Occipital lobe (tissue), 2 donors: Measurements from ENCODE around the gene DCTN2. TPM values are rescaled to one million over a fixed set of nuclear protein-coding genes. Genes with fewer than 3 reads are reported as not detected.
"Not testable (repeated sequence)": the region's sequence is repeated elsewhere in the genome, so short reads cannot be mapped to it uniquely, and the experiment has no call there.

Source experiments
- DNase-seq: peaks from one replicate; lab custom pipeline; 2025; lab: John Stamatoyannopoulos, UW
- total RNA-seq: library from RNA; depleted of rRNA; stranded (reverse); fragments of >200 nt; gene quantifications from one replicate; pipeline ENCODE4 v1.2.3, GENCODE V29; 2014

Gene DCTN2
- total RNA-seq, 1 donor from 2014 or later, result 103 TPM

GRCh38 chr12:57577981-57578758 is 31.2 kb upstream of the DCTN2 start:
- no peak for DNase-seq

- no peak for DNase-seq
Measured at GRCh38 chr12:57576613-57577160, 29.7 kb upstream of the DCTN2 start.

- DNase-seq, result no peak
Measured at GRCh38 chr12:57575771-57576612, 29.0 kb upstream of the DCTN2 start.

DNA sequence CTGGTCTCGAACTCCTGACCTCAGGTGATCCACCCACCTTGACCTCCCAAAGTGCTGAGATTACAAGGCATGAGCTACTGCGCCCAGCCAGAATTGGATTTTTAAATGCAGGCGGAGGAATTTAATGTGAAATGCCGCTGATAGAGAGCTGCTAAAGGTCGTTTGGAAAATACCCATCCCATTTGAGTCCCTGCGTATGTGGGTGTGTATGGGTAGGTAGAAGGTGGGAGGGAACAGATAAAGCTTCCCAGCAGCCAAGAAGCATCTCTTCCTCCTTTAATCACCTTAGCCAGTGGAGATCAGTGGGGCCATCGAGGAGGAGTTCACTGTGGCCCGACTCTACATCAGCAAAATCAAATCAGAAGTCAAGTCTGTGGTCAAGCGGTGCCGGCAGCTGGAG is 27.8 kb upstream of the DCTN2 start:
- DNase-seq, result no peak

DNA sequence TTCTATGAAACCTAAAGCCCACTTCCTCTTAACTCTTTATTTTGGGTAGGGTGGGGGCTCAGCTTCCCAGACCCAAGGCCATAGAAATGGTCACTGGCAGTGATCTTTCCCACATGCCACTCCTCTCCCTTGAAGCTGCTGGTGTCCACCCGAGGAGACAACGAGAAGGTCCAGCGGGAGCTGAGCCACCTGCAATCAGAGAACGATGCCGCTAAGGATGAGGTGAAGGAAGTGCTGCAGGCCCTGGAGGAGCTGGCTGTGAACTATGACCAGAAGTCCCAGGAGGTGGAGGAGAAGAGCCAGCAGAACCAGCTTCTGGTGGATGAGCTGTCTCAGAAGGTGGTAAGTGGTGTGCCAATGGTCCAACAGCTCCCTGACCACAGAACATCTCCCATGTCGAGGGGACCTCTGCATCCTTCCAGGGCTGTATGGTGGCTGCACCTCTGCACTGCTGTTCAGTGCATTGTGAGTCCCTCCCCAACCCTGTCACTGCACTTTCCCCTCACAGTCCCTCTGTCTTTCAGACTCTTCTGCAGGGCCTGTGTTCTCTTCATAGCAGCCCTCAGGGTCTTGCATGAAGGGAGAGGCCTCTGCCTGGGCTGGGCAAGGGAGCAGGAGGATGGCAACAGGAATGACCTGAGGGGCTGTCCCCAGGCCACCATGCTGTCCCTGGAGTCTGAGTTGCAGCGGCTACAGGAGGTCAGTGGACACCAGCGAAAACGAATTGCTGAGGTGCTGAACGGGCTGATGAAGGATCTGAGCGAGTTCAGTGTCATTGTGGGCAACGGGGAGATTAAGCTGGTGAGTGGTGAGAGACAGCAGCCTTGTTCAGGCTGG is 25.2 kb upstream of the DCTN2 start:
- DNase-seq, result no peak

DNA sequence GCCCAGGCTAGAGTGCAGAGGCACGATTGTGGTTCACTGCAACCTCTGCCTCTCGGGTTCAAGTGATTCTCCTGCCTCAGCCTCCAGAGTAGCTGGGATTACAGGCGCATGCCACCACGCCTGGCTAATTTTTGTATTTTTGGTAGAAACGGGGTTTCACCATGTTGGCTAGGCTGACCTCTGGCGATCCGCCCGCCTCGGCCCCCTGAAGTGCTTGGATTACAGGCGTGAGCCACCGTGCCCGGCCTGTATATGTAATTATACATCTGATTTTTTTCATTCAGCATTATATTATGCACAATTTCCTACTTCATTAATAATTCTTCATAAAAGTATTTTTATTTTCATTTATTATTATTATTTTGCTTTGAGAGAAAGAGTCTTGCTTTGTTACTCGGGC is 23.4 kb upstream of the DCTN2 start:
- DNase-seq, result not testable (repeated sequence)

GRCh38 chr12:57569858-57570257 is 22.9 kb upstream of the DCTN2 start:
- no peak for DNase-seq

DNA sequence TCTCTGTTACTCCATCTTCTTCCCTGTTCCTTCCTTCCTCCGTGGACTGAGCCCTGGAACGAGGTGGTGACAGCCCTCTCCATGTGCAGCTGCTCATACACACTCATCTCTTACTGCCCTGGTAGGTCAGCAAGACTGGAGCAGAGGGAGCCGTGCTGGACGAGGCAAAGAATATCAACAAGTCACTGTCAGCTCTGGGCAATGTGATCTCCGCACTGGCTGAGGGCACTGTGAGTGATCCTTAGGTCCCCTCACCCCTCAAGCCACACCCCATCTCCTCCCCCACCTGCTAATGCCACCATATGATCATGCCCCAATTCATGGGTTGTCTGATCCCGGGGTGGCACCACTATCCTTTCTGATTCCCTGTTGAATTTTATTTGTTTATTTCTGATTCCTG is 21.8 kb upstream of the DCTN2 start:
- no peak for DNase-seq

DNA sequence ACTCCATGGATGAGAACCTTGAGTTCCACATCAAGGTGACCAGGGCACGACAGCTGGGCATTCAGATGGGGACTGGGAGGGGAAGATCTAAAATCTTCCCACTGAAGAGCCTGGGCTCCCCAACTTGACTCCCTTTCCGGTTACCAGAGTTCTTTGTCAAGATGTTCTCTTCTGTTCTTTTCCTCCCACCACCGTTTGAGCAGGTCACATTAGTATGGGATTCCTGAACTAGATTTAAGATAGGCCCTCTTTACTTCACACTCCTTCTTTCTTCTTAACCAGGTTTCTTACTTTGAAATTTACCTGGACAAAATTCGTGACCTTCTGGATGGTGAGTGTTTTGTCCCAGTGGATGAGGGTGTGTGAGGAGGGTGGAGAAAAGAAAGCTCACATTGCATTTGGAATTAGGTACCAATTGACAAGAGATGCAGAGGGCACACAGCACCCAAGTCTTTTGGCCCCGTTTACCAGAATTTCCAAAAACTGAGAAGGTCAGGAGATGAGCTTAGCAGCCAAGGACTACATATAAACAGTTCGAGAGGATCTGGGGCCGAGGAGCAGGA is 17.3 kb upstream of the DCTN2 start:
- DNase-seq, result no peak

- no peak for DNase-seq
Measured at GRCh38 chr12:57563358-57563757, 16.4 kb upstream of the DCTN2 start.

GRCh38 chr12:57561117-57561516 is 14.1 kb upstream of the DCTN2 start:
- DNase-seq, result not testable (repeated sequence)

GRCh38 chr12:57560516-57560915 is 13.5 kb upstream of the DCTN2 start:
- no peak for DNase-seq

GRCh38 chr12:57558864-57559263 is 11.9 kb upstream of the DCTN2 start:
- DNase-seq, result no peak

- no peak for DNase-seq
Measured at GRCh38 chr12:57554897-57555296, 7.9 kb upstream of the DCTN2 start.

DNA sequence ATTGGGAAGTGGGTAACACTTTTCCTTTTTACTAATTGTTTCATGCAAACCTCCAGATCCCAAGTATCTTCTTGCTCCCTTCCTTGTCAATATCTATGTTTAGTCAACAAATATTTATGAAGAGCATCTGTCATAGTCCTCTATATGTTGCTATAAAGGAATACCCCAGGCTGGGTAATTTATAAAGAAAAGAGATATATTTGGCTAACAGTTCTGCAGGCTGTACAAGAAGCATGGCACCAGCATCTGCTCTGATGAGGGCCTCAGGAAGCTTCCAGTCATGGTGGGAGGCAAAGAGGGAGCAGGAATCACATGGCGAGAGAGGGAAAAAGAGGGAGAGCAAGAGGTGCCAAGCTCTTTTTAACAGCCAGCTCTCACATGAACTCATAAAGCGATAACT is 7.5 kb upstream of the DCTN2 start:
- DNase-seq, result no peak

- DNase-seq, result no peak
Measured at GRCh38 chr12:57553343-57554202, 6.6 kb upstream of the DCTN2 start.

DNA sequence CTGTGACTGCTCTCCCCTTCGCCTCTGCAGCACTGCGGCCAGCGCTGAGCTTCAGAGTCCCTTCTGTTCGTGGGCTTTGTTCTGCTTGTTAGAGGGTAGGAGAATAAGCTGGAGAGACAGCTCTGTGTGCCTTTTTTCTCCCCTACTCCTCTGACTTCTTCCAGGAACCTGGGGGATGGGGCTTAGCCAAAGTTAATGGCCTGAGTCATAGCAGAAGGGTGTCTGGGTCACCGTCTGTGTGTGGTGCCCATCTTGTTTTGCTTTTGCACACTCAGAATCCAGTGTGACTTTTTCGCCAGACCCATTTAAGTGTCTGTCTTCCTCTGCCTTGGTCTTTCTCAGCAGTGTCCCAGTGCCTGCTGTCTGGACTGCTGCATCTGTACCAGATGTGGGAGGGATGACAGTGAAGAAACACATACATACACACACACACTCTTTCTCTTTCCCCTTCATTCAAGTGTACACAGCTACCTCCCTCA is 5.9 kb upstream of the DCTN2 start:
- no peak for DNase-seq

DNA sequence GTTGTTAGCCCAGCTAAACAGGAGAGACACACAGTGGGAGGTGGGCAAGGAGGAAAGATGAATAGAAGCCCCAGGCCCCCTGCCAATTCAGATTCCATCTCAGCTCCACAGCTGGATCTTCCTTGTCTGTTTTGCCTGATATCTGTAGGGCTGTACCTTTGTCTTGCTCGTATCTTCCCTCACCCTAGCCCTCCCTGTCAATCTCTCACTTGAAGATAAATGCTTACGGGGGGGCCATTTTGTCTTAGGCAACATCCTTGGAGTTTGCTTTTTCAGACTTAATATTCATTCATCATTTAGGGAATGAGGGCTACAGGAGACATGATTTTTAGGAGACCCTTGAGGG is 5.3 kb upstream of the DCTN2 start:
- DNase-seq, result no peak

DNA sequence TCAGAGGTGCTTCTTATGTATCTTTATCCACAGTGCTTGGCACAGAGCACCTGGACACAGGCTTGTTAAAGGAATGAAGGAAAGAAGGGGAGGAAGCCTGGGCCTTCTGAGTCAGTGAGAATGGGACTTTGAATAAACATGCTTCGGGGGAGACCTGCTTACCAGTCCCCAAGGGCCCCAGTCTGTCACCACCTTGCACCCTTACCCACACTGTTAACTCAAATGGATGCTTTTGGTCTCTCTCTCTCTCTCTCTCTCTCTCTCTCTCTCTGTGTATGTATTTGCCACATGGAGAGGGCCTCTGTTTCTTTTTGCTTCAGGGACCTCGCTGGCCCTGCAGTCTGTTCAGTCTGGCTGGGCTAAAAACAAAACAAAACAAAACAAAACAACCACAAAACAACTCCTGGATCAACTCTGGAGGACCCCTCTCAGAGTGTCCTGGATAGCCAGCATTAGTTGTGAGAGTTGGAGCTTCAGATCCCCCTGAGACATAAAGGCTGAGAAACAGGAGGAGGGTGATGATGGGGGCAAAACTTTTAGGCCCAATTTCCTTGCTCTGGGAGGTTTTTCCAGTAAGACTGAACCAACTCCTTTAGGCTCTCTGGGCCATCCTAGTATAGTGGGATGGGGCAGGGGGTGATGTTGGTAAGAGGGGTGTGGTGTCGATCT is 4.8 kb upstream of the DCTN2 start:
- no peak for DNase-seq
